HepG2 (cell line): ENCODE results near the gene RTEL1. TPM values are rescaled to one million over a fixed set of nuclear protein-coding genes. Genes with fewer than 3 reads are reported as not detected.
A peak's percentile ranks its signal among the peaks of the same experiment; 100 is the strongest.

ENCODE experiments used
- BHLHE40 ChIP-seq: IDR thresholded peaks from 2 replicates; pipeline ENCODE4 v1.6.1; 2011; ENCODE audit warnings: low read length, improper control_type of control experiment
- CREM ChIP-seq, 2 experiments: sonication (generic) in 1 of 2; formaldehyde crosslinking in 1 of 2; IDR thresholded peaks; 2 replicates each; pipeline versions ENCODE4 v1.4.0 to v1.6.1; 2016 to 2020; ENCODE audit warnings: antibody characterized with exemption in 1 of 2, mild to moderate bottlenecking in 1 of 2, missing genetic modification reagents in 1 of 2
- DDIT3 ChIP-seq: sonication (generic); formaldehyde crosslinking; IDR thresholded peaks from 2 replicates; pipeline ENCODE4 v1.4.0; 2020; ENCODE audit warnings: mild to moderate bottlenecking, missing genetic modification reagents
- ETV5 ChIP-seq: IDR thresholded peaks from 2 replicates; pipeline ENCODE4 v1.6.1; 2018; ENCODE audit warnings: missing biosample characterization, missing genetic modification reagents, inconsistent platforms, borderline replicate concordance
- HOXD1 ChIP-seq: sonication (generic); formaldehyde crosslinking; IDR thresholded peaks from 2 replicates; pipeline ENCODE4 v1.5.0; 2020; ENCODE audit warnings: missing genetic modification reagents
- ISL2 ChIP-seq: sonication (generic); formaldehyde crosslinking; IDR thresholded peaks from 2 replicates; pipeline ENCODE4 v1.5.0; 2020; ENCODE audit warnings: missing genetic modification reagents
- NONO ChIP-seq, 2 experiments: fragments of 450-650 bp in 1 of 2; sonication (generic) in 1 of 2; formaldehyde crosslinking in 1 of 2; IDR thresholded peaks in 1 of 2; conservative IDR thresholded peaks in 1 of 2; 2 replicates each; pipeline versions ENCODE4 v1.6.1 to v1.8.0; 2017 to 2022; ENCODE audit warnings: mild to moderate bottlenecking in 1 of 2, missing genetic modification reagents in 1 of 2, moderate library complexity in 1 of 2
- PAWR ChIP-seq: sonication (generic); formaldehyde crosslinking; IDR thresholded peaks from 2 replicates; pipeline ENCODE4 v1.4.0; 2020; ENCODE audit warnings: missing genetic modification reagents, mild to moderate bottlenecking, borderline replicate concordance
- PHB2 ChIP-seq: fragments of 450-650 bp; IDR thresholded peaks from 2 replicates; pipeline ENCODE4 v1.6.1; 2018; ENCODE audit not compliant: partially characterized antibody
- RELA ChIP-seq: sonication (generic); formaldehyde crosslinking; IDR thresholded peaks from 2 replicates; pipeline ENCODE4 v1.4.0; 2020; ENCODE audit warnings: missing genetic modification reagents
- SP2 ChIP-seq: sonication (generic); formaldehyde crosslinking; IDR thresholded peaks from 2 replicates; pipeline ENCODE4 v1.5.1; 2020; ENCODE audit warnings: mild to moderate bottlenecking, missing genetic modification reagents
- STAT5B ChIP-seq: sonication (generic); formaldehyde crosslinking; IDR thresholded peaks from 2 replicates; pipeline ENCODE4 v1.4.0; 2020; ENCODE audit warnings: missing genetic modification reagents
- TCF7 ChIP-seq: sonication (generic); IDR thresholded peaks from 2 replicates; pipeline ENCODE4 v1.6.1; 2016; ENCODE audit warnings: antibody characterized with exemption, low read depth
- ZBTB39 ChIP-seq: sonication (generic); formaldehyde crosslinking; IDR thresholded peaks from 2 replicates; pipeline ENCODE4 v1.5.0; 2020; ENCODE audit warnings: missing genetic modification reagents
- ZNF280B ChIP-seq: sonication (generic); formaldehyde crosslinking; IDR thresholded peaks from 2 replicates; pipeline ENCODE4 v1.5.0; 2020; ENCODE audit warnings: missing genetic modification reagents, mild to moderate bottlenecking, borderline replicate concordance
- ZNF331 ChIP-seq: sonication (generic); formaldehyde crosslinking; IDR thresholded peaks from 2 replicates; pipeline ENCODE4 v1.4.0; 2020; ENCODE audit warnings: missing genetic modification reagents
- ZNF382 ChIP-seq: sonication (generic); formaldehyde crosslinking; IDR thresholded peaks from 2 replicates; pipeline ENCODE4 v1.5.0; 2020; ENCODE audit warnings: missing genetic modification reagents, mild to moderate bottlenecking, borderline replicate concordance
- ZNF644 ChIP-seq: IDR thresholded peaks from 2 replicates; pipeline ENCODE4 v1.6.1; 2016; ENCODE audit warnings: low read depth
- ZNF720 ChIP-seq: sonication (generic); formaldehyde crosslinking; IDR thresholded peaks from 2 replicates; pipeline ENCODE4 v1.4.0; 2020; ENCODE audit warnings: missing genetic modification reagents
- ZNF841 ChIP-seq: sonication (generic); formaldehyde crosslinking; IDR thresholded peaks from 2 replicates; pipeline ENCODE4 v1.8.1; 2023; ENCODE audit warnings: missing genetic modification reagents, borderline replicate concordance
- polyA plus RNA-seq, 8 experiments: library from polyadenylated mRNA; depleted of rRNA in 3 of 8; stranded (reverse) in 7 of 8; unstranded in 1 of 8; fragments of >200 nt; fragmentation: Illumina TruSeq in 4 of 8; extraction: Trizol in 4 of 8; gene quantifications; 2 replicates each; pipeline versions ENCODE4 v1.2.1 to v1.2.3, GENCODE V29; 2011 to 2016; ENCODE audit warnings: low read depth in 4 of 8, missing spikeins in 1 of 8, mixed read lengths in 1 of 8; ENCODE audit not compliant: insufficient read depth in 1 of 8
- total RNA-seq, 5 experiments: library from RNA; depleted of rRNA; stranded (reverse); fragments of >200 nt; fragmentation: Illumina TruSeq; extraction: Trizol; gene quantifications; 2 replicates each; pipeline ENCODE4 v1.2.3, GENCODE V29; 2016; ENCODE audit warnings: low read depth in 1 of 5
- TF ChIP-seq, protein P1 (sequence below): sonication (generic); formaldehyde crosslinking; IDR thresholded peaks from 2 replicates; pipeline ENCODE4 v1.4.0; 2020; ENCODE audit warnings: missing genetic modification reagents
- TF ChIP-seq, protein P2 (sequence below): sonication (generic); formaldehyde crosslinking; IDR thresholded peaks from 2 replicates; pipeline ENCODE4 v1.4.0; 2020; ENCODE audit warnings: missing genetic modification reagents

Gene RTEL1
- total and polyA plus RNA-seq, 2 of the 13 experiments (the other 11 are each of a cell fraction or from before 2014, with no cell fraction given), result 21.8 to 36.4 TPM

GRCh38 chr20:63744574-63745423, 86.7 kb downstream of the RTEL1 start (continued):
- TF ChIP-seq STAT5B (no peak), ISL2 (CRISPR knock-in tag) (no peak; the same call in 1 of the 2 replicates), ZBTB39 (CRISPR knock-in tag) (no peak), ZNF720 (CRISPR knock-in tag) (no peak), ETV5 (CRISPR knock-in tag) (no peak), NONO (IDR thresholded peaks at IDR 0.05) (no peak), NONO (CRISPR knock-in tag; conservative IDR thresholded peaks at IDR 0.05) (peak; percentile 59; the same call in 1 of the 2 replicates), ZNF331 (CRISPR knock-in tag) (no peak), TCF7 (no peak), CREM (IDR thresholded peaks at IDR 0.05) (no peak), CREM (CRISPR knock-in tag; IDR thresholded peaks at IDR 0.05) (no peak), PAWR (CRISPR knock-in tag) (peak; percentile 78; the same call in 1 of the 2 replicates), ZNF644 (CRISPR knock-in tag) (no peak), HOXD1 (CRISPR knock-in tag) (no peak), SP2 (CRISPR knock-in tag) (no peak), ZNF841 (CRISPR knock-in tag) (no peak), ZNF382 (CRISPR knock-in tag) (no peak), BHLHE40 (no peak), PHB2 (no peak), RELA (no peak), ZNF280B (no peak), DDIT3 (no peak)
- TF ChIP-seq, protein P1, sequence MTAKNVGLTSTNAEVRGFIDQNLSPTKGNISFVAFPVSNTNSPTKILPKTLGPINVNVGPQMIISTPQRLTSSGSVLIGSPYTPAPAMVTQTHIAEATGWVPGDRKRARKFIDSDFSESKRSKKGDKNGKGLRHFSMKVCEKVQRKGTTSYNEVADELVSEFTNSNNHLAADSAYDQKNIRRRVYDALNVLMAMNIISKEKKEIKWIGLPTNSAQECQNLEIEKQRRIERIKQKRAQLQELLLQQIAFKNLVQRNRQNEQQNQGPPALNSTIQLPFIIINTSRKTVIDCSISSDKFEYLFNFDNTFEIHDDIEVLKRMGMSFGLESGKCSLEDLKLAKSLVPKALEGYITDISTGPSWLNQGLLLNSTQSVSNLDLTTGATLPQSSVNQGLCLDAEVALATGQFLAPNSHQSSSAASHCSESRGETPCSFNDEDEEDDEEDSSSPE, result no peak
- TF ChIP-seq, protein P2, sequence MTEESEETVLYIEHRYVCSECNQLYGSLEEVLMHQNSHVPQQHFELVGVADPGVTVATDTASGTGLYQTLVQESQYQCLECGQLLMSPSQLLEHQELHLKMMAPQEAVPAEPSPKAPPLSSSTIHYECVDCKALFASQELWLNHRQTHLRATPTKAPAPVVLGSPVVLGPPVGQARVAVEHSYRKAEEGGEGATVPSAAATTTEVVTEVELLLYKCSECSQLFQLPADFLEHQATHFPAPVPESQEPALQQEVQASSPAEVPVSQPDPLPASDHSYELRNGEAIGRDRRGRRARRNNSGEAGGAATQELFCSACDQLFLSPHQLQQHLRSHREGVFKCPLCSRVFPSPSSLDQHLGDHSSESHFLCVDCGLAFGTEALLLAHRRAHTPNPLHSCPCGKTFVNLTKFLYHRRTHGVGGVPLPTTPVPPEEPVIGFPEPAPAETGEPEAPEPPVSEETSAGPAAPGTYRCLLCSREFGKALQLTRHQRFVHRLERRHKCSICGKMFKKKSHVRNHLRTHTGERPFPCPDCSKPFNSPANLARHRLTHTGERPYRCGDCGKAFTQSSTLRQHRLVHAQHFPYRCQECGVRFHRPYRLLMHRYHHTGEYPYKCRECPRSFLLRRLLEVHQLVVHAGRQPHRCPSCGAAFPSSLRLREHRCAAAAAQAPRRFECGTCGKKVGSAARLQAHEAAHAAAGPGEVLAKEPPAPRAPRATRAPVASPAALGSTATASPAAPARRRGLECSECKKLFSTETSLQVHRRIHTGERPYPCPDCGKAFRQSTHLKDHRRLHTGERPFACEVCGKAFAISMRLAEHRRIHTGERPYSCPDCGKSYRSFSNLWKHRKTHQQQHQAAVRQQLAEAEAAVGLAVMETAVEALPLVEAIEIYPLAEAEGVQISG (CRISPR knock-in tag), result peak; percentile 33; the same call in 1 of the 2 replicates
